Fibroblast of the conjunctiva (primary cell): ENCODE data around the gene PEX11B.

Source experiments
- DNase-seq: peaks from one replicate; pipeline ENCODE4 v3.0.0-alpha.2; 2010; ENCODE audit warnings: low read depth

The PEX11B gene

DNA sequence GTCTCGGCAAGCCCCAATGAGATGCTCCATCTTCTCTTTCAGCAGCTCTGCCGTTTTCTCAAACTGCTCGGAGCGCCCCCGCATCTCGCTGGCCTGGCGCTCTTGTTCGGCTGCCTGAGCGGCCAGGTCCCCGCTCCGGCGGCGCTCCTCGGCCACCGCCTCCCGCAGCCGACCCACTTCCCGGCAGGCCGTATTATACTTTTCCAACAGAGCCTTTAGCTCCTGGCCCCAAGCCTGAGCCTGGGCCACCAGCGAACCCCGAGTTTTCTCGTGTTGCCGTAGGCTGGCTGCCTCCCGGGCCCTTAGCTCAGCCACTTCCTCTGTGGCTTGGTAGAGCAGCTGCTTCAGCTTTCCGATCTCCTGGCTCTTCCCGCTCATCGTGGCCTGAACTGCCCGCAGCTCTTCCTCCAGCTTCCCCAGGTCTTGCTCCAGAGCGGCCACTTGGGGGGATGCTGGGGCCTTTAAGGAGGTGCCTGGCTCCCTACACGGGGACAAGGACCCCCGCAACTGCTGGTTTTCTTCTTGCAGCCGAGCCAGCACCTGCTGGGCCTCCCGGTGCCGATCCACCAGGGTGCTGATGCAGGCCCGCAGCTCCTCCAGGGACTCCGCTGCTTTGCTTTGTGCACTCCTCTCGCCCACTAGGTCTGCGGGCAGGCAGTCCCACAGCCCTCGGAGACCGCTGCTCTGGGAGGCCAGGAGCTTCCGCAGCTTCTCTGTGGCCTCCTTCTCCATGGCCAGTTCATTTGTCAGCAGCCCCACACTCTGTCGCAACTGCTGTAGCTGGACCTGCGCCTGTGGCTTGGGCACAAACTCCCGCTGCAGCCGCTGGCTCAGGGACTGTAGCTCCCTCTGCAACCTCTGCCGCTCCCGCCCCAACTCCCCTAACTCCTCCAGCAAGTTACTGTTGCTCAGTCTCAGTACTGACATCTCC, 46.3 kb downstream of the PEX11B start:
- DNase-seq = no peak

DNA sequence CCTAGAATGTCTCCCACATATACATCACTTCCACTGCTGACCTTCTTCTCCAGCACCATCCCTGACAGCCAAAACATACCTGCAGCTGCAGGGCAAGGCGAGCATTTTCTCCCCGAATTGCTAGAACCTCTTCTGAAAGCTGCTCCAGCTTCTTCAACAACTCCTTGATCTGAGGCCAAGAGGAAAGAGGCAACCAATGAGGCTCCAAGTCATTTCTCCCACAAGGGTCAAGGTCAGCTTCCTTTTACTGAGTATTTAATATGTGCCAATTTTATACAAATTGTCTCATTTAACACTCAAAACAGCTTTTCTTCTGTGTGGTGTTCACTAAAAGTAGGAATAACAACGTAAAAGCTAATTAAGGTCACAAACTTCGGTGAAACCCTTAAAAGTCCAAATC, 50.3 kb downstream of the PEX11B start:
- no peak for DNase-seq

DNA sequence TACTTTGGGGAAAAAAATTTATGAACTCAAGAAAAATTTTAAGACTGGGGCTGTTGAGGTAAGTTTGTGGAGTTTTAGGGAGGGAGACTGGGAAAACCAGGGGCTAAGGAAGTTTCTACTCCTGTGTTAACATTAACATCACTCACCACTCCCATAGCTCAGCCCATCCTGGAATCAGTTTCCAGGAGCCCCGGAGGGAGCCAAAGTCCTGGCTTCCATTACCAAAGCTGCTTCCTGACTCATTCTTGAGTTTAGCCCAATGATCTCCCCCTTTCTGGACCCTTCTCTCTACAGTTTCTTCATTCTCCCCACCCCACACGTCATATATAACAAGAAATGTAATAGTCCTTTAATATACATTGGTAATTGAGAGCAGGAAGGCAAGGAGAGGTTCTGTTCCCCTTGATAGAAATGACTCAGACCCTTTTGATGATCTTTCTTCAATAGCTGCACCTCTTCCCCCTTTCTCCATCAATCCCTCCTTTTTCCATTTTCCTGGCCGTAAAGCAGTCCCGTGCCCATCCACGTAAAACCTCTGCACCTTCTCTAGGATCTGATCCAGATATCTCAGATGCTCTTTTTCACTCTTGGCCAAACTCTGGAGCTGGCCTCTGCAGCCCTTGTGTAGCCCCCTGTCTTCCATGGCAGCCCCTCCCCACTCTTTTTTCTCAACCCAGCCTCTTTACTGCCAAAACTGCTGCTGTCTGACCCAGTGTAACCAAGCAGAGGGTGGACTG, 55.1 kb downstream of the PEX11B start:
- no peak for DNase-seq
